Loucy (cell line): Measurements from ENCODE around the gene SAFB2.

Experiments
- EZH2phosphoT487 ChIP-seq: fragments of 200-600 bp; IDR thresholded peaks from 2 replicates; pipeline ENCODE4 v1.6.1; 2018; ENCODE audit warnings: antibody characterized with exemption, mild to moderate bottlenecking, moderate library complexity, borderline replicate concordance
- TF ChIP-seq, protein P1 (sequence below): fragments of 200-600 bp; sonication (generic); conservative IDR thresholded peaks from 2 replicates; pipeline ENCODE4 v1.5.1; 2014; ENCODE audit warnings: mild to moderate bottlenecking, antibody characterized with exemption, low read length

DNA sequence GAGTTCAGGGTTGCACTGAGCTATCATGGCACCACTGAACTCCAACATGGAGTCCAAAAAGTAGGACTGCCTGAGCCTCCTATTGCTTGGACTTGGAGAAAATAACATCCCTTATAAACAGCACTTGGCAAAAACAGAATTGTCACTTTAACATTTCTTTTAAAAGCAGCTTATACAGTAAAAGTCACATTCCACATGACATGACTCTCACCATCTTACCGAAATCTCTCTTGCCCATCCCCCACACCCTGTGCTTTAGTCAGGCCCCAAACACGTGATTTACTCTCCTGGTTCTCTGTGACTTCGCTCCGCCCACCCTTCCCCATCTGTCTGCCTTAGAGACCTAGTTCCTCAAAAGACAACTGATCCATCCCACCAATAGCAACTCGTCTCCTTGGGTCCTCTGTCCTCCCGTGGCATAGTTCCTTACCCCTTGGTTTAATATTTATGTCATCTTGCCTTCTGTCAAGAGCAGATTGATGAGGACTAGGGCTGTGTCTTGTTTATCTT, 4.9 kb upstream of the SAFB2 start:
- TF ChIP-seq EZH2phosphoT487, result no peak
- TF ChIP-seq, protein P1, sequence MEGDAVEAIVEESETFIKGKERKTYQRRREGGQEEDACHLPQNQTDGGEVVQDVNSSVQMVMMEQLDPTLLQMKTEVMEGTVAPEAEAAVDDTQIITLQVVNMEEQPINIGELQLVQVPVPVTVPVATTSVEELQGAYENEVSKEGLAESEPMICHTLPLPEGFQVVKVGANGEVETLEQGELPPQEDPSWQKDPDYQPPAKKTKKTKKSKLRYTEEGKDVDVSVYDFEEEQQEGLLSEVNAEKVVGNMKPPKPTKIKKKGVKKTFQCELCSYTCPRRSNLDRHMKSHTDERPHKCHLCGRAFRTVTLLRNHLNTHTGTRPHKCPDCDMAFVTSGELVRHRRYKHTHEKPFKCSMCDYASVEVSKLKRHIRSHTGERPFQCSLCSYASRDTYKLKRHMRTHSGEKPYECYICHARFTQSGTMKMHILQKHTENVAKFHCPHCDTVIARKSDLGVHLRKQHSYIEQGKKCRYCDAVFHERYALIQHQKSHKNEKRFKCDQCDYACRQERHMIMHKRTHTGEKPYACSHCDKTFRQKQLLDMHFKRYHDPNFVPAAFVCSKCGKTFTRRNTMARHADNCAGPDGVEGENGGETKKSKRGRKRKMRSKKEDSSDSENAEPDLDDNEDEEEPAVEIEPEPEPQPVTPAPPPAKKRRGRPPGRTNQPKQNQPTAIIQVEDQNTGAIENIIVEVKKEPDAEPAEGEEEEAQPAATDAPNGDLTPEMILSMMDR, result no peak
